COR-L47 (cell line): ENCODE results near the gene BRD4.
"Not testable (repeated sequence)": the region's sequence is repeated elsewhere in the genome, so short reads cannot be mapped to it uniquely, and the experiment has no call there.

ENCODE experiments used
- DNase-seq: peaks from one replicate; lab custom pipeline; 2025; lab: John Stamatoyannopoulos, UW

Gene BRD4

GRCh38 chr19:15360015-15360414, 27.7 kb upstream of the BRD4 start:
- not testable (repeated sequence) for DNase-seq

DNA sequence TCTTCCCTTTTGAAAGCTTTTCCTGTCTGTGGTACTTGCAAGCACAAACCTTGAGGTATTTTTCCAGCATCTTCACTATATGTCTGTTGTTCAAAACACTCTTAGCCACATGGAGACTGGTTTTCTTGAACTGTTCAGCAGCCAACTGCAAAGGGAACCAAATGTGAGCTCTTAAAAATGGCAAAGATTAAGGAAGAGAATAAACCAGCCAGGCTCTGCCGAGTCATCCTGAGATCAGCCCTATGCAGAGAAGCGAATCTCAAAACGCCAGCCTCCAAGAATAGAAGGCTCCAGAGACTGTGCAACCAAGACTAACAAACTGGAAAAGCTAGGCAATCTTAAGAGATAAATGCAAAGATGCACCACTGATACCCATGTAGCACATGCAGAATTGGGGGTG, 26.6 kb upstream of the BRD4 start:
- no peak for DNase-seq

- DNase-seq = no peak
These were observed 25.6 kb upstream of the BRD4 start for GRCh38 chr19:15357906-15358305.

DNA sequence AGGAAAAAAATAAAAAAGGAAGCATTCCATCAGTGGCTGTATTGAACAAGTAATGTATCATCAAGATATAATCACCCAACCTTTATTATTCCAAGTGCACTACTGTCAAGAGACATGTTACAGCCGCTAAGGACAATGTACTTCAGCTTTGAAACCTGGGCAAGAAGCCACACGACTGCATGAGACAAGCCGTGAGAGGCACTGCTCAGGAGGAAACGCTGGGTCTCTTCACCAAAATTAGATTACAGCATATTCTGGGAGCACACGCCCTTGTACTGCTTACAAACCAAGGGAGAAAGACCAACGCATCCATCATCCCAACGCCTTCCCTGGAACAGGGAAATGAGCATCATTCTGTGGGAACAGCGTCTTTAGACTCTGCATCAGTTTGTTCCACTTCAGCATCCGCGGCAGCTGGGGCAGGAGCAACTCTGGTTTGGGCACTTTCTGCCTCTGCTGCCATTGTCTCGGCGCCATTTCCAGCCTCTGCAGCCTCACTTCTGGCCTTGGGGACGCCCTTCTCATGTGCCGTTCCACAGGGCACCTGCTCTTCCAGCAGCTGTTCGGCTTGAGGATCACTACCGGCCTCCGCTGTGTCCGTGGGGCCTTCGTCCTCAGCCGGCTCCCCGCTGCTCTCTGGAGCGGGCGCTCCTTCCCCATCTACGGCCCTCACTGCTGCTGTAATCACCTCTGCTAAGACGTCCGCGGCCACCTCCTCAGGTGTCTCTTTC, 22.4 kb upstream of the BRD4 start:
- no peak for DNase-seq

GRCh38 chr19:15353908-15354307, 21.6 kb upstream of the BRD4 start:
- DNase-seq = no peak

- DNase-seq = not testable (repeated sequence)
These were observed 20.2 kb upstream of the BRD4 start for GRCh38 chr19:15352535-15352934.

- not testable (repeated sequence) for DNase-seq
These were observed 9.0 kb upstream of the BRD4 start for GRCh38 chr19:15341328-15341727.

DNA sequence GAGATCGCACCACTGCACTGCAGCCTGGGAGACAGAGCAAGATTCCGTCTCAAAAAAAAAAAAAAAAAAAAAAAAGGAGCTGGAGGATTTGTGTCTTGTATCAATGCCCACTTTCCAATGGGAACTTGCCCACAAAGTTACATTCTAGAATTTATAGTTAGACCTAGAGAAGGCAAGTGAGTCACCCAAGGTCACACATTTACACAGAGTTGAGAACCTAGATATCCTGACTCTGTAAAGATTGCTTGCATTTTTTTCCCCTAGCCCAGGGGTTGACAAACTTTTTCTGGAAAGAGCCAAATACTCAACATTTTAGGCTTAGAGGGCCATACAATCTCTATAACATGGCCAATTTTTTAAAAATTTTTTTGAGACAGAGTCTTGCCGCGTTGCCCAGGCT, 7.7 kb upstream of the BRD4 start:
- no peak for DNase-seq

DNA sequence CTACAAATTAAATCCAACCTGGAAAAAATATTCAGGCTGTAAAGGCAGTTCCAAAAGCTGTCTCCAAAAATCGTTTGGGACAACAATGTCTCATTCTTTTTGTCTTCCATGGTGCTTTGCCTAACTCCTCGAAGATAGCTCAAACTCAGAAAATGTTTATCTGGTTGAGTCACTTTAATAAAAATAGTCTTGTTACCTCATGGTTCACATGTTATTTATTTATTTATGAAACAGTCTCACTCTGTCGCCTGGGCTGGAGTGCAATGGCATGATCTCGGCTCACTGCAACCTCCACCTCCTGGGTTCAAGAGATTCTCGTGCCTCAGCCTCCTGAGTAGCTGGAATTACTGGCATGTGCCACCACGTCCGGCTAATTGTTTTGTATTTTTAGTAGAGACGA, 4.9 kb upstream of the BRD4 start:
- DNase-seq = no peak

DNA sequence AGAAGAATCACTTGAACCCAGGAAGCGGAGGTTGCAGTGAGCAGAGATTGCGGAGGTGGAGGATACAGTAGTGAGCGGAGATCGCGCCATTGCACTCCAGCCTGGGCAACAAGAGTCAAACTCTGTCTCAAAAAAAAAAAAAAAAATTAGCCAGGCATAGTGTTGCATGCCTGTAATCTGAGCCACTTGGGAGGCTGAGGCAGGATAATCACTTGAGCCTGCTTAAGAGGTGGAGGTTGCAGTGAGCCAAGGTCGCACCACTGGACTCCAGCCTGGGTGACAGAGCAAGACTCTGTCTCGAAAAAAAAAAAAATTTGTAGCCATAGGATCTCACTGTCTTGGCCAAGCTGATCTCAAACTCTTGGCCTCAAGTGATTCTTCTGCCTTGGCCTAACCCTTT, 3.7 kb upstream of the BRD4 start:
- DNase-seq = not testable (repeated sequence)

- DNase-seq = peak; percentile 39
These were observed 674 bp downstream of the BRD4 start for GRCh38 chr19:15331419-15332310.

DNA sequence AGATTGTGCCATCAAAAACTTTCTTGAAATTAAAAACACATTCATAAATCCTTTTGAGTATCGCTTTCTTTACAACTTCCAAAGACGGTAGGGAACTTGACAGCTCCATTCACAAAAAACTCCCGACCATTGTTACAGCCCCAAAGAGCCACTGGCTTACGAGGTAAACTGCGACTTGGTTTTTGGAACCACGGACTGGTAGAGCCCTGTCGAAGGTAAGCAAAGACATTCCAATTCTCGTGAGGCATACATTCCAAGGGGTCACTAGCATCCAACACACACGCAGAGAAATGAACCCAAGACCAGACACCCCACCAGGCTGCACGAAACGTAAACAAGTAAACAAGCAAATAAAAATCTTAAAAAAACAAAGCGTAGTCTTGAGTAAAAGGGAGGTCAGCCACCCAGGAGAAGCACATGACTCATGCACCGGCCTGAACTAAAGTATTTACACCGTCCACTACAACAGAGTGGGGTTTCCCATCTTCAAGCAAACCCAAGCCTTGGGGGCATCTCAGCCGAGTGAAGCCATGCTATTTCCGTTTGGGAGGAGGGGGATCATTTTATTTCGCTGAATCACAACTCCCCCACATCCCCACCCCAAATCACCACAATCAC, 1.4 kb downstream of the BRD4 start:
- no peak for DNase-seq

- DNase-seq = no peak
These were observed 4.0 kb downstream of the BRD4 start for GRCh38 chr19:15328312-15328711.

- no peak for DNase-seq
These were observed 7.4 kb downstream of the BRD4 start for GRCh38 chr19:15324791-15325519.

DNA sequence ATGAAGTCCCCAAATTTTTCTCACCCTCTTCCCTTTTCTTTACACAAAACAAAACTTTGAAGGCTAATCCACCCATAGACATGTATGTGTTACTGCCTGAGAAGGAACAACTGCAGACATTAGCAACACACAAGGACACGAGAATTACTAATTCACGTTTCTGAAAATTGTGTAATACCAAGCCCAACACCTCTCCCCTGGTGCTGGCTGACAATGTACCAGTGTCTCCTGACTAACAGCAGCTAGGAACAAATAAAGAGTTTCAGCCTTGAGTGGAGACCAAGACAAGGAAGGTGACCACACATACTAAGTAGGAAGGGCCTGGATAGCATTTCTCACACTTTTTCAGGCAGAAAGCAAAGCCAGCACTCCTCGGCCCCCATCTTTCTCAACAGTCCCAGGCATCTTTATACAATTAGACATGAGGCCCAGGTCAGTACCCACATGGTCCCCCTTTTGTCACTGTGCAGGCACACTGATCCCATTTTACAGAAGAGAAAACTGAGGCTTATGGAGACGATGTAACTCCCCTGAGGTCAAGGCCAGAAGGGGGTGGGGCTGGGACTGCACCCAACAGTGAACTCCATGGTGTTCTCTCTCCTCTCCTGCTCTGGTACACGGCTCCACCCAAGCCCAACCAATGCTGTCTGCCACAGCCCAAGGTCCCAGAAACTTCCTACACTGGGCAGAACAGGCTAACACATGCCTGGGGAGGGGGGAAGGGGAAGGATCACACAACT, 8.7 kb downstream of the BRD4 start:
- DNase-seq = no peak

GRCh38 chr19:15321739-15322138, 10.6 kb downstream of the BRD4 start:
- no peak for DNase-seq

DNA sequence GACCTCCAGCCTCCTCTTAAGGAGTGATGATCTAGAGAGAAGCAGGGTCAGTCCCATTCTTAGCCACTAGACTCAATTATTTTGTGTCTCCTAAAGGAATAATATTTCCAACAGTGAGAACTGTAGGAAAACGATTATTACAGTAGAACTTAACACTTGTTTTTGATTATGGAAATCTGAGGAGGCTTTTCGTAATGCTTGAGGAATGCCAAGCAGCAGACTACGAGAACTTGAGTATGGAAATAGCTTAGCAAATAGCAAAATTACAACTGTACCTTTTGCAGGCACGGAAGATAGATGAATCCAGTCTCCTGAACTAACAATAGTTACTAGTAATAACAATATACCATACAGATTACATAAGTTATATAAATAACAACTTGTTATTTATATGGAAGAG, 12.2 kb downstream of the BRD4 start:
- no peak for DNase-seq

GRCh38 chr19:15318241-15318691, 14.1 kb downstream of the BRD4 start:
- DNase-seq = no peak

- no peak for DNase-seq
These were observed 14.8 kb downstream of the BRD4 start for GRCh38 chr19:15317392-15318071.

DNA sequence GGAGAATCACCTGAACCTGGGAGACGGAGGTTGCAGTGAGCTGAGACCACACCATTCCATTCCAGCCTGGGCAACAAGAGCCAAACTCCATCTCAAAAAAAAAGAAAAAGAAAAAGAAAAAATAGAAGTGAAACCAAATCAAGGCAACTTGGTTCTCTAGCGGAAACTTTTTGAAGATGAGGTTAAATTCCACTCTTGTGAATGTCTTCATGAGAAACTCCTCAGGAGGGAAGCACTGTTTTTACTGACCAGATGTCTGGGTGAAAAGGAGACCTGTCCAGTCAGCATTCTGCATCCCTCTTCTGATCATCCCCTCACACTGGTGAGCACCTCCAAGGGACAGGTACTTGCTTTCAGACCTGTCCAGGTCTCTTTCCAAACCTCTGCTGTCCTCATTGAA, 15.8 kb downstream of the BRD4 start:
- no peak for DNase-seq

GRCh38 chr19:15315101-15315500, 17.2 kb downstream of the BRD4 start:
- DNase-seq = no peak
